ENCODE results near the gene DAP.

DAP gene

DNA sequence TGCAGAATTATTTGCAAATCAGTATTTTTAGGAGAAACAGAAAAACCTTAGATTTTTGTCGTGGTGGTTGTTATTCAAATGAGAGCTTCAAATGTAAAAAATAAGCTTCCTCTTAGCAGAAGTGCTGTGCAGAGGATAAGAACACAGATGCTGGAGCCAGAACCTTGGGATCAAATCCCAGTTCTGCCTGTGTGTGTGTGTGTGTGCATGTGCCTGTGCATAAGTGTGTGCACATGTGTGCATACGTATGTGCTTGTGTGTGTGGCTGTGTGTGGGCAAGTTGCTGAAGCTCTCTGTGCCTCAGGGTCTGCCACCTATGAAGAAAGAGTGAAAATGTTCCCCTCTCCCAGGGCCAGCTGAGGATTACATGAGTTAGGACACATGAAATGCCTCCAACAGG is 8.6 kb downstream of the DAP start:
- no peak for DNase-seq (ENCODE audit: insufficient read length, low spot score)
- TF ChIP-seq, protein P1, sequence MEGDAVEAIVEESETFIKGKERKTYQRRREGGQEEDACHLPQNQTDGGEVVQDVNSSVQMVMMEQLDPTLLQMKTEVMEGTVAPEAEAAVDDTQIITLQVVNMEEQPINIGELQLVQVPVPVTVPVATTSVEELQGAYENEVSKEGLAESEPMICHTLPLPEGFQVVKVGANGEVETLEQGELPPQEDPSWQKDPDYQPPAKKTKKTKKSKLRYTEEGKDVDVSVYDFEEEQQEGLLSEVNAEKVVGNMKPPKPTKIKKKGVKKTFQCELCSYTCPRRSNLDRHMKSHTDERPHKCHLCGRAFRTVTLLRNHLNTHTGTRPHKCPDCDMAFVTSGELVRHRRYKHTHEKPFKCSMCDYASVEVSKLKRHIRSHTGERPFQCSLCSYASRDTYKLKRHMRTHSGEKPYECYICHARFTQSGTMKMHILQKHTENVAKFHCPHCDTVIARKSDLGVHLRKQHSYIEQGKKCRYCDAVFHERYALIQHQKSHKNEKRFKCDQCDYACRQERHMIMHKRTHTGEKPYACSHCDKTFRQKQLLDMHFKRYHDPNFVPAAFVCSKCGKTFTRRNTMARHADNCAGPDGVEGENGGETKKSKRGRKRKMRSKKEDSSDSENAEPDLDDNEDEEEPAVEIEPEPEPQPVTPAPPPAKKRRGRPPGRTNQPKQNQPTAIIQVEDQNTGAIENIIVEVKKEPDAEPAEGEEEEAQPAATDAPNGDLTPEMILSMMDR (IDR thresholded peaks at IDR 0.05; ENCODE audit: insufficient read depth, missing control alignments), result no peak
- FAIRE-seq, result no peak

DNA sequence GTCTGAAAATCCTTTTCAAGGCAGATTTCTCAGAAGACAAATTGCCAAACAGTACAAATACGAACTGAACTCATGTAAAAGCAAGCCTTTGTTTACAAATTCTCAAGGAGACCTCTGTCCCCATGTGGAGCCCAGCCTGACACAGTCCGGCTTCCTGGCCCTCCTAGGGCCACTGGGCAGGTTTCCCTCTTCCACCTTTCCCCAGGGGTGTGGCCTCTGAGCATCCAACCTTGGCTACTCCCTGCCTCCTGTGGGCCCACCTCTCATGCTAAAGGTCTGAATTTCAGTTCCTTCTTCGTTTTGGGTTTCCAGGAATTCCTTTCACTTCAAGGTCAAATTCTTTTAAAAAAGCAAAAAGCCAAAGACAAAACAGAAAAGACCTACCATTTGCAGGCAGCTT is 10.1 kb downstream of the DAP start:
- no peak for DNase-seq (ENCODE audit: insufficient read length, low spot score)
- TF ChIP-seq, protein P1 (IDR thresholded peaks at IDR 0.05; ENCODE audit: insufficient read depth, missing control alignments), result no peak
- no peak for FAIRE-seq

DNA sequence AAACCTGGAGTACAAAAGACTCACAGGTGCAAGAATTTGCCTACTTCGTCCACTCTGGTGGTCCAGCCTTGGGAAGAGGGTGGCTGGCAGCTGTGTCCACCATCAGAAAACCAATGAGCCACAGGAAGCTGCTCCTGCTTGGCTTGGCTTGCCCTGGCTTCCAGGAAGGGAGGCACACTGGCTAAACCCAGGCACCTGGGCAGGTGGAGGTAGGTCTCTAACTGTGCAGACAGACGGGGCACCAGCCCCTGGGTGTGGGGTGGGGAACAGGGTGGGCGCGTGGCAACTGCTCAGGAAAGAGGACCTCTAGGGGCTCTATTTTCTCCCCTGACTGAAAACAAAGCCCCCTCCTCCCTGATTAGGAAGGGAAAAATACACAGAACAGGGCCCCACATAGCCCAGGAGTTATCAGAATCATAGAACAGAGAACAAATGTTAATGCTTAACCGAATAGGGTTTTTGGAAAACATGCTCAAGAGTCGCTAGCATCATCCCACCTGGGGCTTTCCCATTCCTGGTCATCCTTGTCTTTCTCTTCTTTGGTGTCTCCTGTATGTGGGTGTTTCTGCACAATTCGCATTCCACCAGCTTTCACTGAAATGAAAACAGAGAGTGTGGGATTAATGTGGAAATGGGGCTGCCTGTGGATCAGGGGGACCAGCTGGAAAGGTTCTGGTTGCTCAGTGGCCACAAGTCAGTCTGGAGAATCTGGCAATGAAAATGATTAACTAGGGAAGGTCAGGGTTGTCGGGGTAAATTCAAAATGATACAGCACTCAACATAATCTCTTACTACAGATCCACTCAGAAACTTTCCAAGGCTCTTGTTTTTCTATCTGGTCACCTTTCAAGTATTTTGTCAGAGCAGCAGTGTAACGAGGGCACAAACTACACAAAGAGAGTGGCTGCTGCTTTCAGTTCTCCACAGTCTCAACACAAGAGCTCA is 13.1 kb downstream of the DAP start:
- DNase-seq (ENCODE audit: insufficient read length, low spot score) (no peak), FAIRE-seq (no peak)
- TF ChIP-seq, protein P1 (IDR thresholded peaks at IDR 0.05; ENCODE audit: insufficient read depth, missing control alignments), result no peak

DNA sequence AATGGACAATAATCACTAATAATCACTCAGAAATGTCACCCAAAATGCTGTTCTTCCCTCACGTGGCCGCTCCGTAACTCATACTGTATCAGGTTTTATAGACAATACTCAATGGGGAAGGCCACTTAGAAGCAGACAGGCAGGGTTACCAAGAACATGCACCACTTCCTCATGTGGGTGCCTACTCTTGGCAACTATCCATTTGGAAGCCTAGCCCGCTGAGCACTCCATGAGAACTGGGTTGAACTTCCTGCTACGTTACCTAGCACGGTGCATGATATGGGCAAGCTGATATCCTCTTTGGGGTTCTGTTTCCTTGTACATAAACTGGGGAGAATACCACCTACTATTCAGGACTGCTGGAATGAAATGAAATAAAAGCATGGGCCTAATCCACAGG is 14.3 kb downstream of the DAP start:
- TF ChIP-seq, protein P1 (IDR thresholded peaks at IDR 0.05; ENCODE audit: insufficient read depth, missing control alignments), result no peak
- no peak for FAIRE-seq
- DNase-seq (ENCODE audit: insufficient read length, low spot score), result no peak

DNA sequence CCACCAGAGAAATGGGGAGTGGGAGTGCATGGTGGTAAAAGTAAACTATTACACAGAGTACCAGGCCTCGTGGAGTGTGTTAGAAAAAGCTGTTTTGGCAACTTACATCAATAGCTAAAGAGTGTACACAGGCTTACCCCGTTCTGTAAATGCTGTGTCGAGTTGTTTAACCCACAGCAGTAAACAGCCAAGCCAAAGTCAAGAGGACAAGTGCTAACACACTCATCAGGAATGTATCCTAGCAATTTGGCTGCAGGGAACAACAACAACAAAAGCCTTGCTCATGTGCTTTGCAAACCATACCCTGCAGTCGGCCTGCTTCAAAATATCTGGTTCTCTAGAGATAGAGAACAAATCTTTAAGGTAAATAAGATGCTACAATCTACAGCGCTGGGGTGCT is 15.9 kb downstream of the DAP start:
- TF ChIP-seq, protein P1 (IDR thresholded peaks at IDR 0.05; ENCODE audit: insufficient read depth, missing control alignments), result no peak
- DNase-seq (ENCODE audit: insufficient read length, low spot score) (no peak), FAIRE-seq (no peak)

DNA sequence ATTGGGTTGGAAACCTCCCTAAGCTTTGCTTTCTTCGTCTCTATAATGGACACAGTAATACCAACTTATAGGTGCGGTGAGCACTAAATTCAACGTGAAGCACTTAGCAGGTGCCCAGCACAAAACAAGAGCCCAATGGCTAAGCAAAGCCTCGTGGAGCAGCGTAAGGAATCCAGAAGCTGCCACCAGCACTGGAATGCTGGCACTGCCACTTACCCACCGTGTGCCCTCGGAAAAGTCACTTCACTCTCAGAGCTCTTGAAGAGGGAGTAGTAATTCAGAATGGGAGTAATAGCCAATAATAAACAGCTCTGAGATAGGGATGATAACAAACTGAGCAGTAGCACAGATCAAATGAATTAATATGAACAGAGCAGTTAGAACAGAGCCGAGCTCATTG is 16.4 kb downstream of the DAP start:
- no peak for FAIRE-seq
- no peak for DNase-seq (ENCODE audit: insufficient read length, low spot score)
- TF ChIP-seq, protein P1 (IDR thresholded peaks at IDR 0.05; ENCODE audit: insufficient read depth, missing control alignments), result no peak

DNA sequence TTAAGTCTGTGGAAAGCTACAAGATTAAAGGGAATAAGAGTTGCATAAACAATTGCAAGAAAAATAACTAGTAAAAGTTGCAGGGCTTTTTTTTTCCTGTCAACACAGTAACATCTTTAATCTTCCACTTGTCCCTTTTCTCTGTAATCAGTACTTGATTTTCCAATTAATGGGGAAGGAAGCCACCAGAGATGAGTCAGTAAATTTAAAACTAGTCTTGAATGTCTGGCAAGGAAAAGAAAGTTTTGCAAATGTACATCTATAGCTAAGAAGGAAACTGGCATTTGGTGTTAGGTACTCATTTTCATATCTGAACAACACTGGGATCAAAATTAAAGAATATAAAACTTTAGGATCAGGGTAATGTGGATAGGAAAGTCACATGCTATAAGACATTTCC is 17.1 kb downstream of the DAP start:
- FAIRE-seq, result no peak
- no peak for DNase-seq (ENCODE audit: insufficient read length, low spot score)
- TF ChIP-seq, protein P1 (IDR thresholded peaks at IDR 0.05; ENCODE audit: insufficient read depth, missing control alignments), result no peak

Measured in D721Med (cell line).